Measurements from ENCODE around the gene ASF1B. TPM values are rescaled to one million over a fixed set of nuclear protein-coding genes. Genes with fewer than 3 reads are reported as not detected.

ASF1B gene
- total and polyA plus RNA-seq, 8 donors = 2.6 to 120 (median 7.0) TPM; not detected in 1

DNA sequence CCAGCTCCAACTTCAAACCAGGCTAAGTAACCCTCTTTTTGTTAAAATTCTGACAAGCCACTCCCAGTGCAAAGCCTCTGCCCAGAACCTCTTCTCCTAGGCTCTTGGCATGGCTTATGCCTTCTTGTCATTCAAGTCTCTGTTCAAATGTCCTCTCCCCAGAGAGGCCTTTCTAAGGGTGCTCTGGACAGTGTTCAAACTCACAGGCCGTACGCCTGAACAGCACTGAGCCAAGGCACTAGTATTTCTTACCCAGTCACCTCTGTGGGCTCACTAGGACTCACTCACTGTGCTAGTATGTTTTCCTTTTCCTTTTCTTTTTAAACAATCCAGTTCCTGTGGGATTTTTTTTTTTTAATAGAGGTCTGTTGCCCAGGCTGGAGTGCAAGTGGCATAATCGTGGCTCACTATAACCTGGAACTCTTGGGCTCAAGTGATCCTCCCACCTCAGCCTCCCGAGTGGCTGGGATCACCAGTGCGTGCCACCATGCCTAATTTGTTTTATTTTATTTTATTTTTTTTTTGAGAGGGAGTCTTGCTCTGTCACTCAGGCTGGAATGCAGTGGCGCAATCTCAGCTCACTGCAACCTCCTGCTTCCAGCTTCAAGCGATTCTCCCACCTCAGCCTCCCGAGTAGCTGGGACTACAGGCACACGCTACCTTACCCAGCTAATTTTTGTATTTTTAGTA, 2.3 kb upstream of the ASF1B start:
- intact Hi-C loops (cut with DNase I; ENCODE audit: low total_unique reads) = no loop called here
- Histone ChIP-seq H3K27ac (peak overlapping the region in 4 of 5 donors; percentile 67 to 98 (median 96)), H3K4me1 (peaks cover 20 to 46% (median 34%) of the 10 kb centered on the region in 4 donors), H3K36me3 (no peaks in the 10 kb centered on the region), H3K9me3 (no peaks in the 10 kb centered on the region), H3K27me3 (no peaks in the 10 kb centered on the region), H3K4me3 (no peak overlapping the region)
- no peak for TF ChIP-seq POLR2AphosphoS5 (IDR thresholded peaks at IDR 0.05)
- TF ChIP-seq, protein P1, sequence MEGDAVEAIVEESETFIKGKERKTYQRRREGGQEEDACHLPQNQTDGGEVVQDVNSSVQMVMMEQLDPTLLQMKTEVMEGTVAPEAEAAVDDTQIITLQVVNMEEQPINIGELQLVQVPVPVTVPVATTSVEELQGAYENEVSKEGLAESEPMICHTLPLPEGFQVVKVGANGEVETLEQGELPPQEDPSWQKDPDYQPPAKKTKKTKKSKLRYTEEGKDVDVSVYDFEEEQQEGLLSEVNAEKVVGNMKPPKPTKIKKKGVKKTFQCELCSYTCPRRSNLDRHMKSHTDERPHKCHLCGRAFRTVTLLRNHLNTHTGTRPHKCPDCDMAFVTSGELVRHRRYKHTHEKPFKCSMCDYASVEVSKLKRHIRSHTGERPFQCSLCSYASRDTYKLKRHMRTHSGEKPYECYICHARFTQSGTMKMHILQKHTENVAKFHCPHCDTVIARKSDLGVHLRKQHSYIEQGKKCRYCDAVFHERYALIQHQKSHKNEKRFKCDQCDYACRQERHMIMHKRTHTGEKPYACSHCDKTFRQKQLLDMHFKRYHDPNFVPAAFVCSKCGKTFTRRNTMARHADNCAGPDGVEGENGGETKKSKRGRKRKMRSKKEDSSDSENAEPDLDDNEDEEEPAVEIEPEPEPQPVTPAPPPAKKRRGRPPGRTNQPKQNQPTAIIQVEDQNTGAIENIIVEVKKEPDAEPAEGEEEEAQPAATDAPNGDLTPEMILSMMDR (IDR thresholded peaks at IDR 0.05) = no peak
- TF ChIP-seq POLR2A (IDR thresholded peaks at IDR 0.05) = no peak
- no peak for TF ChIP-seq EP300 (IDR thresholded peaks at IDR 0.05)
- no peak for DNase-seq
- 60 to 82% (median 69%) methylated on average over 6 to 9 of the region's 9 CpGs for WGBS, 5 donors

DNA sequence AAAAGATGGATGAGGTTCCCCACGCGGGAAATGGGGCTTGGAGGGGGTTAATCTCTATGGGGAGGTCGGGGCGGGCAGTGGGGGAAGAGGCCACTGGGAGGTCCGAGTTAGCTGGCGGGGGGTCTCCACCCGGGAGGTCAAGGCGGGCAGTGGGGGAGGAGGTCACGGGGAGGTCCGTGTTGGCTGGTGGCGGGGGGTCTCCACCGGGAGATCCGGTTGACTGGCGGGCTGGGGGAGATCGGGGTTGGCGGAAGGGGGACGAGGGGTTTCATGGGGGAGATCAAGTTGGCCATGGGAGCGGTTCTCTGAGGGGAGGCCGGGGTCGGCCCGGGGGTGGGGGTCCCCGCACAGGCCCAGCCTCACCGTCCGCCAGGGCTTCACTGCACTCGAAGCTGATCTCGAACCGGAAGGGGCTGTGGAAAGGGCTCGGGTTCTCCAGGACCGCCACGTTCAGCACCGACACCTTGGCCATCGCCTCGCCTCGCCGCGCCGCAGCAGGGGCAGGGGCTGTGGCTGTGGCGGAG, 342 bp downstream of the ASF1B start:
- no peak for TF ChIP-seq POLR2A (IDR thresholded peaks at IDR 0.05)
- TF ChIP-seq POLR2AphosphoS5 (IDR thresholded peaks at IDR 0.05) = no peak
- TF ChIP-seq EP300 (IDR thresholded peaks at IDR 0.05) = no peak
- TF ChIP-seq, protein P1 (IDR thresholded peaks at IDR 0.05) = no peak
- WGBS, 5 donors = 0 to 1% (median 0%) methylated on average over 17 to 38 of the region's 38 CpGs
- H3K4me1 ChIP-seq = peaks cover 20 to 46% (median 34%) of the 10 kb centered on the region in 4 donors
- H3K36me3 ChIP-seq = no peaks in the 10 kb centered on the region
- peak overlapping the region; percentile 59 to 83 (median 68) for H3K4me3 ChIP-seq
- no peaks in the 10 kb centered on the region for H3K27me3 ChIP-seq
- peak in 1 of 2 donors; percentile 40 for DNase-seq
- intact Hi-C loops (cut with DNase I; ENCODE audit: low total_unique reads) = no loop called here
- no peaks in the 10 kb centered on the region for H3K9me3 ChIP-seq
- peak overlapping the region; percentile 60 to 97 (median 94) for H3K27ac ChIP-seq

DNA sequence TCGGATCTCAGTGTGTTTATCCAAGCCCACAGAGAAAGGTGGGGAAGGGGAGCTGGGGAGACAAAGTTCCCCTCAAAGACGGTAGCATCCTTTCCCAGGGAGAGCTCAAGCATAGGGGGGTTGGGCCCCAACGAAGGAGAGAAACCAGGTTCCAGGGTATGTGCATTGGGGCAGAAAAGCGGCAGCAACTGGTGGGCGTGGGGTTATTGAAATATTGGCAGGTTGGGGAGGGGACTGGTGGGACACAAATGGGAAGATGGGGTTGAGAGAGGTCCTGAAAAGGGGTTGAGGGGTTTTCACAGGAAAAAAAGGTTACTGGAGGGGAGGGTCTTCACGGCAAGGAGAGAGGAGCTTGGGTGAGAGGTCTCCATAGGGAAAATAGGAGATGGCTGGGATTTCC, 1.0 kb downstream of the ASF1B start:
- Histone ChIP-seq H3K9me3 (no peaks in the 10 kb centered on the region), H3K27ac (no peak overlapping the region), H3K27me3 (no peaks in the 10 kb centered on the region), H3K36me3 (no peaks in the 10 kb centered on the region), H3K4me3 (peak overlapping the region in 2 of 4 donors; percentile 67 to 83), H3K4me1 (peaks cover 20 to 50% (median 34%) of the 10 kb centered on the region in 4 donors)
- TF ChIP-seq, protein P1 (IDR thresholded peaks at IDR 0.05) = no peak
- no peak for TF ChIP-seq POLR2AphosphoS5 (IDR thresholded peaks at IDR 0.05)
- TF ChIP-seq EP300 (IDR thresholded peaks at IDR 0.05) = no peak
- no peak for TF ChIP-seq POLR2A (IDR thresholded peaks at IDR 0.05)
- intact Hi-C loops (cut with DNase I; ENCODE audit: low total_unique reads) = no loop called here
- DNase-seq = no peak
- 19 to 28% (median 24%) methylated on average over 6 of the region's 6 CpGs for WGBS, 5 donors

DNA sequence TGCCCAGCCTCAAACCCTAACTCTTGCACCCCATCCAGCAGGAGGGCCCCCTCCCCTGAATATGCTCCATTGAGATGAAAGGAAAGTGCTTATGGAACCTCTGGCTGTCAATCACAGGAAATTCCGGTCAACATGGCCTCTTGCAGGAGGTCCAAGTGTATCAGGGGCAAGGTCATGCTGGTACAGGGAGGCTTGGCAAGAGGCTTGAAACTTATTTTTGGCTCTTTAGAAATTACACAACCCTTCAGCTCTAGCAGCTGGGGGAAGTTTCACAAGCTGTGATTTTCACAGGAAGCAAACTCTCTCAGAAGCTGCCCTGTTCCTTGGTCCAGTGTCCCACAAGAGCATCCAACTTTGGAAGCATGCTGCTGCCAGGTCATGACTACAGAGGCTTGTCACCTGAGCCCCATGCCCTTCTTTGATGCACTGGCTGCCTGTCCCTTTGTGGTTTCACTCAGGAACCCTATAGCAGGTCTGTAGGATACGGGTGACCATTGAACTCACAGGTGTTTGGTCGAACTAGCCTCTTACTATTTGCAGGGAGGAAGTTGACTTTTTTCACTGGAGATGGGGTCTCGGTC, 8.4 kb downstream of the ASF1B start:
- H3K4me3 ChIP-seq = no peak overlapping the region
- peak overlapping the region in 2 of 5 donors; percentile 43 to 59 for H3K27ac ChIP-seq
- DNase-seq = no peak
- intact Hi-C loops (cut with DNase I; ENCODE audit: low total_unique reads) = no loop called here
- H3K27me3 ChIP-seq = no peaks in the 10 kb centered on the region
- 60 to 81% (median 70%) methylated on average over 4 of the region's 4 CpGs for WGBS, 5 donors
- TF ChIP-seq EP300 (IDR thresholded peaks at IDR 0.05) (no peak), POLR2A (IDR thresholded peaks at IDR 0.05) (no peak), POLR2AphosphoS5 (IDR thresholded peaks at IDR 0.05) (no peak)
- TF ChIP-seq, protein P1 (IDR thresholded peaks at IDR 0.05) = no peak
- no peaks in the 10 kb centered on the region for H3K9me3 ChIP-seq
- no peaks in the 10 kb centered on the region for H3K36me3 ChIP-seq
- peaks cover 0 to 29% (median 2%) of the 10 kb centered on the region in 4 donors for H3K4me1 ChIP-seq
